NB4 (cell line): ENCODE results near the gene AFAP1.

Source experiments
- DNase-seq: peaks from one replicate; pipeline ENCODE4 v3.0.0; 2010; ENCODE audit warnings: low read depth
- H3K4me3 ChIP-seq: one replicate; pipeline ENCODE4 v1.5.1; 2011; ENCODE audit warnings: mild to moderate bottlenecking, low read depth, low read length, moderate library complexity
- CTCF ChIP-seq: IDR thresholded peaks from one replicate; pipeline ENCODE4 v1.5.1; 2012; ENCODE audit warnings: low read depth, low read length
- MAX ChIP-seq: IDR thresholded peaks from 2 replicates; pipeline ENCODE4 v1.6.1; 2011; ENCODE audit warnings: low read depth, low read length
- MYC ChIP-seq: IDR thresholded peaks from 2 replicates; pipeline ENCODE4 v1.6.1; 2011; ENCODE audit warnings: low read depth, low read length
- POLR2A ChIP-seq: IDR thresholded peaks from 2 replicates; pipeline ENCODE4 v1.6.1; 2011; ENCODE audit warnings: mild to moderate bottlenecking; ENCODE audit not compliant: insufficient read length; ENCODE audit errors: extremely low read depth

The AFAP1 gene

GRCh38 chr4:7978907-7979651 lies 39.4 kb upstream of the AFAP1 start:
- no peak overlapping the region for H3K4me3 ChIP-seq
- DNase-seq, result no peak

GRCh38 chr4:7978489-7978888 lies 38.8 kb upstream of the AFAP1 start:
- TF ChIP-seq POLR2A, result no peak
- no peak for TF ChIP-seq MYC
- no peak for TF ChIP-seq MAX
- TF ChIP-seq CTCF, result no peak
- no peak for DNase-seq
- H3K4me3 ChIP-seq, result no peak overlapping the region

More at GRCh38 chr4:7978907-7979651, 39.4 kb upstream of the AFAP1 start:
- TF ChIP-seq MYC, result no peak
- TF ChIP-seq CTCF, result no peak
- no peak for TF ChIP-seq MAX
- TF ChIP-seq POLR2A, result no peak

- DNase-seq, result no peak
- TF ChIP-seq POLR2A (no peak), CTCF (no peak), MAX (no peak), MYC (no peak)
- H3K4me3 ChIP-seq, result no peak overlapping the region
Observed at GRCh38 chr4:7976634-7977033, 37.0 kb upstream of the AFAP1 start.

- no peak for DNase-seq
- no peak overlapping the region for H3K4me3 ChIP-seq
- TF ChIP-seq CTCF, result no peak
- no peak for TF ChIP-seq POLR2A
- no peak for TF ChIP-seq MYC
- no peak for TF ChIP-seq MAX
Observed at GRCh38 chr4:7976025-7976424, 36.4 kb upstream of the AFAP1 start.

- no peak overlapping the region for H3K4me3 ChIP-seq
- no peak for TF ChIP-seq MYC
- no peak for TF ChIP-seq MAX
- no peak for TF ChIP-seq POLR2A
- TF ChIP-seq CTCF, result no peak
- DNase-seq, result no peak
Observed at GRCh38 chr4:7974425-7974824, 34.8 kb upstream of the AFAP1 start.
